Liver (tissue), 9 donors: Measurements from ENCODE around the gene CDK5RAP3. TPM values are rescaled to one million over a fixed set of nuclear protein-coding genes. Genes with fewer than 3 reads are reported as not detected.

Source experiments
- DNase-seq: peaks from one replicate; pipeline ENCODE4 v3.0.0-alpha.2; 2017; ENCODE audit warnings: low spot score
- H3K27ac ChIP-seq, 2 donors: one replicate each; pipeline ENCODE4 v1.7.0; 2013; ENCODE audit warnings: inconsistent platforms in 2 of 2, low read length in 2 of 2, control low read depth in 1 of 2, low read depth in 1 of 2, mild to moderate bottlenecking in 1 of 2
- H3K27me3 ChIP-seq, 4 donors: one replicate each; pipeline versions ENCODE4 v1.6.1 to v1.7.0; 2013; ENCODE audit warnings: low read length in 3 of 4, inconsistent platforms in 1 of 4, mild to moderate bottlenecking in 1 of 4, moderate library complexity in 1 of 4; ENCODE audit not compliant: control insufficient read depth in 4 of 4, insufficient read depth in 4 of 4
- H3K36me3 ChIP-seq, 4 donors: one replicate each; pipeline versions ENCODE4 v1.6.1 to v1.7.0; 2013; ENCODE audit warnings: low read length in 3 of 4, mild to moderate bottlenecking in 3 of 4, low read depth in 1 of 4, moderate library complexity in 1 of 4; ENCODE audit not compliant: control insufficient read depth in 4 of 4, insufficient read depth in 3 of 4
- H3K4me1 ChIP-seq, 4 donors: one replicate each; pipeline versions ENCODE4 v1.6.1 to v1.7.0; 2013; ENCODE audit warnings: low read length in 3 of 4, mild to moderate bottlenecking in 3 of 4, moderate library complexity in 1 of 4; ENCODE audit not compliant: control insufficient read depth in 4 of 4, insufficient read depth in 4 of 4
- H3K4me3 ChIP-seq, 3 donors: one replicate each; pipeline versions ENCODE4 v1.6.1 to v1.7.0; 2013; ENCODE audit warnings: low read length in 3 of 3, control low read depth in 1 of 3, low read depth in 1 of 3, mild to moderate bottlenecking in 1 of 3
- H3K9ac ChIP-seq, 2 donors: one replicate each; pipeline ENCODE4 v1.7.0; 2013; ENCODE audit warnings: low read length in 2 of 2, mild to moderate bottlenecking in 2 of 2, moderate library complexity in 2 of 2, control low read depth in 1 of 2, low read depth in 1 of 2
- H3K9me3 ChIP-seq, 4 donors: one replicate each; pipeline versions ENCODE4 v1.6.1 to v1.7.0; 2013; ENCODE audit warnings: low read length in 3 of 4; ENCODE audit not compliant: control insufficient read depth in 4 of 4
- ATF3 ChIP-seq: IDR thresholded peaks from 2 replicates; pipeline ENCODE4 v1.6.1; 2016; ENCODE audit warnings: antibody characterized with exemption
- EGR1 ChIP-seq, 2 donors: IDR thresholded peaks; 2 replicates each; pipeline ENCODE4 v1.6.1; 2016 to 2018; ENCODE audit warnings: antibody characterized with exemption in 2 of 2, low read depth in 2 of 2
- FOXA2 ChIP-seq: IDR thresholded peaks from 2 replicates; pipeline ENCODE4 v1.6.1; 2016; ENCODE audit warnings: antibody characterized with exemption
- GABPA ChIP-seq, 2 donors: IDR thresholded peaks in 1 of 2; conservative IDR thresholded peaks in 1 of 2; 2 replicates each; pipeline ENCODE4 v1.6.1; 2016; ENCODE audit warnings: antibody characterized with exemption in 2 of 2, mild to moderate bottlenecking in 1 of 2, moderate library complexity in 1 of 2
- HNF4A ChIP-seq, 2 donors: conservative IDR thresholded peaks; 2 replicates each; pipeline ENCODE4 v1.6.1; 2016; ENCODE audit warnings: antibody characterized with exemption in 2 of 2, mild to moderate bottlenecking in 2 of 2
- HNF4G ChIP-seq: IDR thresholded peaks from 2 replicates; pipeline ENCODE4 v1.6.1; 2016; ENCODE audit warnings: antibody characterized with exemption
- JUND ChIP-seq, 2 donors: IDR thresholded peaks; 2 replicates each; pipeline ENCODE4 v1.6.1; 2016; ENCODE audit warnings: antibody characterized with exemption in 2 of 2
- MAX ChIP-seq: IDR thresholded peaks from 2 replicates; pipeline ENCODE4 v1.6.1; 2016; ENCODE audit warnings: antibody characterized with exemption
- NR2F2 ChIP-seq: IDR thresholded peaks from 2 replicates; pipeline ENCODE4 v1.6.1; 2016; ENCODE audit warnings: antibody characterized with exemption
- RAD21 ChIP-seq, 2 donors: IDR thresholded peaks; 2 replicates each; pipeline ENCODE4 v1.6.1; 2016; ENCODE audit warnings: antibody characterized with exemption in 2 of 2, mild to moderate bottlenecking in 2 of 2
- RXRA ChIP-seq, 2 donors: IDR thresholded peaks; 2 replicates each; pipeline ENCODE4 v1.6.1; 2017 to 2018; ENCODE audit warnings: antibody characterized with exemption in 2 of 2, mild to moderate bottlenecking in 1 of 2
- SP1 ChIP-seq: IDR thresholded peaks from 2 replicates; pipeline ENCODE4 v1.6.1; 2018; ENCODE audit warnings: antibody characterized with exemption, mild to moderate bottlenecking
- TAF1 ChIP-seq: conservative IDR thresholded peaks from 2 replicates; pipeline ENCODE4 v1.6.1; 2016; ENCODE audit warnings: antibody characterized with exemption, mild to moderate bottlenecking
- YY1 ChIP-seq: IDR thresholded peaks from 2 replicates; pipeline ENCODE4 v1.6.1; 2016; ENCODE audit warnings: antibody characterized with exemption, mild to moderate bottlenecking
- WGBS: extraction: QIAGEN DNeasy Blood & Tissue Kit; methylation state at CpG from one replicate; pipeline ENCODE4 v1.1.7; 2013; 5-methylcytosine and 5-hydroxymethylcytosine counted together
- polyA plus RNA-seq, 2 donors: library from polyadenylated mRNA; stranded (reverse) in 1 of 2; unstranded in 1 of 2; fragments of 200-250 nt in 1 of 2; fragments of >200 nt in 1 of 2; fragmentation: Nextera tagmentation in 1 of 2; extraction: Ambion mirVana in 1 of 2; gene quantifications; one replicate each; pipeline versions ENCODE4 v1.2.1 to v1.2.3, GENCODE V29; 2013 to 2015
- total RNA-seq, 2 donors: library from RNA; depleted of rRNA; stranded (reverse); fragments of >200 nt; gene quantifications; one replicate each; pipeline ENCODE4 v1.2.3, GENCODE V29; 2014
- TF ChIP-seq, protein P1 (sequence below): IDR thresholded peaks from 2 replicates; pipeline ENCODE4 v1.6.1; 2016; ENCODE audit warnings: antibody characterized with exemption, mild to moderate bottlenecking
- TF ChIP-seq, protein P2 (sequence below): IDR thresholded peaks from 2 replicates; pipeline ENCODE4 v1.6.1; 2016; ENCODE audit warnings: antibody characterized with exemption
- TF ChIP-seq, protein P3 (sequence below): fragments of 150-350 bp; IDR thresholded peaks from 2 replicates; pipeline ENCODE4 v1.5.1; 2017; ENCODE audit warnings: improper control_type of control experiment, low read depth, low read length; ENCODE audit not compliant: missing input control
- donor health status: healthy.
- donor health status: healthy.
- donor health status: healthy.
- donor health status: healthy.
- donor health status: healthy.

CDK5RAP3 gene
- total and polyA plus RNA-seq, 4 donors = 44.6 to 120 (median 74.7) TPM

DNA sequence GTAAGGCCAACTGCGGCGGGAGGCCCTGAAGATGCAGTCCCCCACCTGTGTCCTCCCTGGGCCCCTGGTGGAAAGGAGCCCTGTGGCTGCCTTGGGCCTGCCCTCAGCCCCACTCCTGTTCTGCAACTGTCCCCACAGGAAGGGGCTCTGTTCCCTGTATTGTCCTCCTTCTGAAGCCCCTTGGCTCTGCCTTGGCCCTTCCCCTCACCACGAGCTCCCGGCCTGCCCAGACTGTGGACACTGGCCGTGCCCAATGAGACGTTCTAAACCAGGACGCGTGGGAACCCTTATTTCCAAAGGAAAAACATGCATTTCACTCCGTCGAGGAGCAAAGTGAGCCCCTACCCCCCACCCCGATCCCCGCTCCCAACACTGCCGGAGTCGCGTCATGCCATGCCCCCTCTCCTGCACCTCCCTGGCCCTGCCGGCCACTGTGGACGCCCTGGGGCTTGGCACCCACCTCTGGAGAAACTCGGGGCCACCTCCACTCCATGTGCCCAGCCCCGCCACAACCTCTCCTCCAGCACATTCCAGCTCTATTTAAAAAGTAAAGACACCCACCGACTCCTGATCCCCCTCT lies 43.0 kb upstream of the CDK5RAP3 start (continued):
- TF ChIP-seq, protein P1, sequence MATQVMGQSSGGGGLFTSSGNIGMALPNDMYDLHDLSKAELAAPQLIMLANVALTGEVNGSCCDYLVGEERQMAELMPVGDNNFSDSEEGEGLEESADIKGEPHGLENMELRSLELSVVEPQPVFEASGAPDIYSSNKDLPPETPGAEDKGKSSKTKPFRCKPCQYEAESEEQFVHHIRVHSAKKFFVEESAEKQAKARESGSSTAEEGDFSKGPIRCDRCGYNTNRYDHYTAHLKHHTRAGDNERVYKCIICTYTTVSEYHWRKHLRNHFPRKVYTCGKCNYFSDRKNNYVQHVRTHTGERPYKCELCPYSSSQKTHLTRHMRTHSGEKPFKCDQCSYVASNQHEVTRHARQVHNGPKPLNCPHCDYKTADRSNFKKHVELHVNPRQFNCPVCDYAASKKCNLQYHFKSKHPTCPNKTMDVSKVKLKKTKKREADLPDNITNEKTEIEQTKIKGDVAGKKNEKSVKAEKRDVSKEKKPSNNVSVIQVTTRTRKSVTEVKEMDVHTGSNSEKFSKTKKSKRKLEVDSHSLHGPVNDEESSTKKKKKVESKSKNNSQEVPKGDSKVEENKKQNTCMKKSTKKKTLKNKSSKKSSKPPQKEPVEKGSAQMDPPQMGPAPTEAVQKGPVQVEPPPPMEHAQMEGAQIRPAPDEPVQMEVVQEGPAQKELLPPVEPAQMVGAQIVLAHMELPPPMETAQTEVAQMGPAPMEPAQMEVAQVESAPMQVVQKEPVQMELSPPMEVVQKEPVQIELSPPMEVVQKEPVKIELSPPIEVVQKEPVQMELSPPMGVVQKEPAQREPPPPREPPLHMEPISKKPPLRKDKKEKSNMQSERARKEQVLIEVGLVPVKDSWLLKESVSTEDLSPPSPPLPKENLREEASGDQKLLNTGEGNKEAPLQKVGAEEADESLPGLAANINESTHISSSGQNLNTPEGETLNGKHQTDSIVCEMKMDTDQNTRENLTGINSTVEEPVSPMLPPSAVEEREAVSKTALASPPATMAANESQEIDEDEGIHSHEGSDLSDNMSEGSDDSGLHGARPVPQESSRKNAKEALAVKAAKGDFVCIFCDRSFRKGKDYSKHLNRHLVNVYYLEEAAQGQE = no peak
- no peak for TF ChIP-seq ATF3
- no peak for TF ChIP-seq HNF4G

DNA sequence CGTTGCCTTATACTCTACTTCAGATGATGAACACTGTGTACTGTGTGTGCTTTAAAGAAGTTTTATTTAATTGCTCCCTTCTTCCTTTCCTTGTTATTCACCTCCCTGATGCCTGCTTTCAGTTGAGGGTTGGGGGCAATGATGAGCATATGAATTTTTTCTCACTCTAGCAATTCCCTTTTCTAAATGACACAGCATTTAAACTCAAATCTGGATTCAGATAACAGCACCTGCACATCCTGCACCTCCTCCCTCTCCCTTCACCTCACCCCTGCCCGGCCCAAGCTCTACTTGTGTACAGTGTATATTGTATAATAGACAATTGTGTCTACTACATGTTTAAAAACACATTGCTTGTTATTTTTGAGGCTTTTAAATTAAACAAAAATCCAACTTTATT lies 42.5 kb upstream of the CDK5RAP3 start:
- Histone ChIP-seq H3K27me3 (no peaks in the 10 kb centered on the region), H3K4me3 (no peak overlapping the region), H3K9me3 (no peaks in the 10 kb centered on the region), H3K9ac (no peak overlapping the region), H3K27ac (no peak overlapping the region), H3K36me3 (peaks cover 0 to 23% (median 14%) of the 10 kb centered on the region in 4 donors), H3K4me1 (peaks cover 0 to 15% (median 11%) of the 10 kb centered on the region in 4 donors)
- TF ChIP-seq RAD21 (IDR thresholded peaks at IDR 0.05) = no peak
- no peak for TF ChIP-seq EGR1 (IDR thresholded peaks at IDR 0.05; ENCODE audit: low read depth in 2 of 2)
- TF ChIP-seq ATF3 = no peak
- TF ChIP-seq, protein P2, sequence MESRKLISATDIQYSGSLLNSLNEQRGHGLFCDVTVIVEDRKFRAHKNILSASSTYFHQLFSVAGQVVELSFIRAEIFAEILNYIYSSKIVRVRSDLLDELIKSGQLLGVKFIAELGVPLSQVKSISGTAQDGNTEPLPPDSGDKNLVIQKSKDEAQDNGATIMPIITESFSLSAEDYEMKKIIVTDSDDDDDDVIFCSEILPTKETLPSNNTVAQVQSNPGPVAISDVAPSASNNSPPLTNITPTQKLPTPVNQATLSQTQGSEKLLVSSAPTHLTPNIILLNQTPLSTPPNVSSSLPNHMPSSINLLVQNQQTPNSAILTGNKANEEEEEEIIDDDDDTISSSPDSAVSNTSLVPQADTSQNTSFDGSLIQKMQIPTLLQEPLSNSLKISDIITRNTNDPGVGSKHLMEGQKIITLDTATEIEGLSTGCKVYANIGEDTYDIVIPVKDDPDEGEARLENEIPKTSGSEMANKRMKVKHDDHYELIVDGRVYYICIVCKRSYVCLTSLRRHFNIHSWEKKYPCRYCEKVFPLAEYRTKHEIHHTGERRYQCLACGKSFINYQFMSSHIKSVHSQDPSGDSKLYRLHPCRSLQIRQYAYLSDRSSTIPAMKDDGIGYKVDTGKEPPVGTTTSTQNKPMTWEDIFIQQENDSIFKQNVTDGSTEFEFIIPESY = no peak
- TF ChIP-seq, protein P1 = no peak
- no peak for TF ChIP-seq GABPA (IDR thresholded peaks at IDR 0.05 in 1 of 2, conservative IDR thresholded peaks at IDR 0.05 in 1 of 2)
- TF ChIP-seq NR2F2 = no peak
- TF ChIP-seq HNF4G = no peak
- no peak for TF ChIP-seq YY1
- no peak for TF ChIP-seq TAF1
- TF ChIP-seq JUND (IDR thresholded peaks at IDR 0.05) = no peak
- TF ChIP-seq FOXA2 = no peak
- no peak for TF ChIP-seq MAX
- TF ChIP-seq HNF4A (conservative IDR thresholded peaks at IDR 0.05) = no peak
- TF ChIP-seq, protein P3, sequence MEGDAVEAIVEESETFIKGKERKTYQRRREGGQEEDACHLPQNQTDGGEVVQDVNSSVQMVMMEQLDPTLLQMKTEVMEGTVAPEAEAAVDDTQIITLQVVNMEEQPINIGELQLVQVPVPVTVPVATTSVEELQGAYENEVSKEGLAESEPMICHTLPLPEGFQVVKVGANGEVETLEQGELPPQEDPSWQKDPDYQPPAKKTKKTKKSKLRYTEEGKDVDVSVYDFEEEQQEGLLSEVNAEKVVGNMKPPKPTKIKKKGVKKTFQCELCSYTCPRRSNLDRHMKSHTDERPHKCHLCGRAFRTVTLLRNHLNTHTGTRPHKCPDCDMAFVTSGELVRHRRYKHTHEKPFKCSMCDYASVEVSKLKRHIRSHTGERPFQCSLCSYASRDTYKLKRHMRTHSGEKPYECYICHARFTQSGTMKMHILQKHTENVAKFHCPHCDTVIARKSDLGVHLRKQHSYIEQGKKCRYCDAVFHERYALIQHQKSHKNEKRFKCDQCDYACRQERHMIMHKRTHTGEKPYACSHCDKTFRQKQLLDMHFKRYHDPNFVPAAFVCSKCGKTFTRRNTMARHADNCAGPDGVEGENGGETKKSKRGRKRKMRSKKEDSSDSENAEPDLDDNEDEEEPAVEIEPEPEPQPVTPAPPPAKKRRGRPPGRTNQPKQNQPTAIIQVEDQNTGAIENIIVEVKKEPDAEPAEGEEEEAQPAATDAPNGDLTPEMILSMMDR = no peak
- TF ChIP-seq RXRA (IDR thresholded peaks at IDR 0.05) = no peak
- TF ChIP-seq SP1 = no peak
- 85% methylated on average over 2 of the region's 2 CpGs for WGBS
- no peak for DNase-seq
